Measurements from ENCODE around the gene CWC27. TPM values are rescaled to one million over a fixed set of nuclear protein-coding genes. Genes with fewer than 3 reads are reported as not detected.
"Not testable (repeated sequence)": the region's sequence is repeated elsewhere in the genome, so short reads cannot be mapped to it uniquely, and the experiment has no call there.

Gene CWC27
- polyA plus RNA-seq, 1 of the 3 experiments (the other 2 are of a cell fraction) = 6.6 TPM

- CTCF ChIA-PET = no interaction called here
- Histone ChIP-seq H2AFZ (ENCODE audit: low read depth) (no peak overlapping the region), H3K4me1 (ENCODE audit: control insufficient read depth in 1 of 2, insufficient read depth in 2 of 2, low read depth in 1 of 2, low read length in 1 of 2) (peaks cover 0 to 15% of the 10 kb centered on the region in 2 experiments; a peak in 1 of 4 replicates), H3K9me2 (no peaks in the 10 kb centered on the region), H3K9me3 (no peaks in the 10 kb centered on the region), H3K4me3 (ENCODE audit: low read depth in 2 of 2, low read length in 1 of 2) (no peak overlapping the region), H3K36me3 (replicated peaks in 1 of 2; ENCODE audit: control insufficient read depth in 1 of 2, insufficient read depth in 2 of 2, low read length in 1 of 2) (peaks cover 7 to 13% of the 10 kb centered on the region in 2 experiments), H4K20me1 (ENCODE audit: insufficient read depth) (no peaks in the 10 kb centered on the region), H3K79me2 (ENCODE audit: insufficient read depth) (no peaks in the 10 kb centered on the region), H3K9ac (no peak overlapping the region), H3K4me2 (no peak overlapping the region), H3K27me3 (ENCODE audit: insufficient read depth) (no peaks in the 10 kb centered on the region), H3F3A (replicated peaks; ENCODE audit: insufficient read depth) (peaks cover 4% of the 10 kb centered on the region), H3K27ac (ENCODE audit: low read depth in 2 of 2, low read length in 1 of 2) (no peak overlapping the region)
- TF ChIP-seq ELF1 (IDR thresholded peaks at IDR 0.05) = no peak
- no peak for DNase-seq
- 48% methylated on average over 3 of the region's 3 CpGs for WGBS (ENCODE audit: low lambda C conversion rate)
- POLR2A ChIA-PET = no interaction called here
These were observed 49.5 kb downstream of the CWC27 start for GRCh38 chr5:64818245-64818644.

- H3K79me2 ChIP-seq (ENCODE audit: insufficient read depth); POLR2A ChIA-PET: not testable (repeated sequence)
- 98% methylated on average over 4 of the region's 4 CpGs for WGBS (ENCODE audit: low lambda C conversion rate)
These were observed 50.6 kb downstream of the CWC27 start for GRCh38 chr5:64819345-64819744.

GRCh38 chr5:64822320-64822719 lies 53.6 kb downstream of the CWC27 start:
- peaks cover 0 to 5% of the 10 kb centered on the region in 2 experiments for H3K36me3 ChIP-seq (replicated peaks in 1 of 2; ENCODE audit: control insufficient read depth in 1 of 2, insufficient read depth in 2 of 2, low read length in 1 of 2)
- no peak overlapping the region for H3K4me3 ChIP-seq (ENCODE audit: low read depth in 2 of 2, low read length in 1 of 2)
- H3K9me3 ChIP-seq = no peaks in the 10 kb centered on the region
- no peak overlapping the region for H3K4me2 ChIP-seq
- no peak overlapping the region for H3K27ac ChIP-seq (ENCODE audit: low read depth in 2 of 2, low read length in 1 of 2)
- peaks cover 0 to 12% of the 10 kb centered on the region in 2 experiments; a peak in 1 of 4 replicates for H3K4me1 ChIP-seq (ENCODE audit: control insufficient read depth in 1 of 2, insufficient read depth in 2 of 2, low read depth in 1 of 2, low read length in 1 of 2)
- no peaks in the 10 kb centered on the region for H3K9me2 ChIP-seq
- ChIA-PET CTCF (interaction anchor here (1.7 kb wide), 1 partner anchor 11 kb away, joined by 7 read pairs; no protein-coding TSS in a partner anchor), POLR2A (no interaction called here)
- TF ChIP-seq POLR2AphosphoS5 (IDR thresholded peaks at IDR 0.05; ENCODE audit: low read depth, low read length) = no peak
- no peak for TF ChIP-seq RCOR1 (IDR thresholded peaks at IDR 0.05; ENCODE audit: low read length)
- TF ChIP-seq TAF1 (IDR thresholded peaks at IDR 0.05; ENCODE audit: borderline replicate concordance, low read depth, low read length) = no peak
- TF ChIP-seq MXI1 (IDR thresholded peaks at IDR 0.05; ENCODE audit: low read depth, low read length) = no peak
- no peak for TF ChIP-seq USF2 (IDR thresholded peaks at IDR 0.05; ENCODE audit: borderline replicate concordance, low read depth, low read length)
- TF ChIP-seq FOXJ3 (CRISPR knock-in tag; IDR thresholded peaks at IDR 0.05) = no peak
- TF ChIP-seq NRF1 (IDR thresholded peaks at IDR 0.05; ENCODE audit: low read depth, low read length) = no peak
- TF ChIP-seq JUND (IDR thresholded peaks at IDR 0.05) = no peak
- no peak for TF ChIP-seq RAD21 (IDR thresholded peaks at IDR 0.05; ENCODE audit: low read length)
- no peak for TF ChIP-seq MAX (IDR thresholded peaks at IDR 0.05; ENCODE audit: low read depth)
- TF ChIP-seq REST (IDR thresholded peaks at IDR 0.05; ENCODE audit: low read depth, low read length) = no peak
- TF ChIP-seq FOSL2 (IDR thresholded peaks at IDR 0.05; ENCODE audit: borderline replicate concordance, low read depth) = no peak
- no peak for TF ChIP-seq SMC3 (IDR thresholded peaks at IDR 0.05; ENCODE audit: low read depth, low read length)
- TF ChIP-seq PBX3 (IDR thresholded peaks at IDR 0.05) = no peak
- TF ChIP-seq MEF2A (IDR thresholded peaks at IDR 0.05; ENCODE audit: borderline replicate concordance, low read depth) = no peak
- peaks cover 4% of the 10 kb centered on the region for H3F3A ChIP-seq (replicated peaks; ENCODE audit: insufficient read depth)
- no peaks in the 10 kb centered on the region for H3K79me2 ChIP-seq (ENCODE audit: insufficient read depth)
- no peak overlapping the region for H2AFZ ChIP-seq (ENCODE audit: low read depth)
- DNase-seq = no peak
- no peaks in the 10 kb centered on the region for H4K20me1 ChIP-seq (ENCODE audit: insufficient read depth)
- no peak overlapping the region for H3K9ac ChIP-seq
- H3K27me3 ChIP-seq (ENCODE audit: insufficient read depth) = no peaks in the 10 kb centered on the region

More at GRCh38 chr5:64819345-64819744, 50.6 kb downstream of the CWC27 start:
- not testable (repeated sequence) for H3K4me3 ChIP-seq (ENCODE audit: low read depth in 2 of 2, low read length in 1 of 2); H3K4me2 ChIP-seq; H3K27ac ChIP-seq (ENCODE audit: low read depth in 2 of 2, low read length in 1 of 2); H3K9me2 ChIP-seq; H3F3A ChIP-seq (replicated peaks; ENCODE audit: insufficient read depth); DNase-seq; H3K27me3 ChIP-seq (ENCODE audit: insufficient read depth); H2AFZ ChIP-seq (ENCODE audit: low read depth); H4K20me1 ChIP-seq (ENCODE audit: insufficient read depth); H3K9me3 ChIP-seq; H3K9ac ChIP-seq
- CTCF ChIA-PET = interaction anchor here (1.0 kb wide), 1 partner anchor 9 kb away, joined by 4 read pairs; no protein-coding TSS in a partner anchor
- Histone ChIP-seq H3K4me1 (ENCODE audit: control insufficient read depth in 1 of 2, insufficient read depth in 2 of 2, low read depth in 1 of 2, low read length in 1 of 2) (peaks cover 0 to 12% of the 10 kb centered on the region in 2 experiments; a peak in 1 of 4 replicates), H3K36me3 (replicated peaks in 1 of 2; ENCODE audit: control insufficient read depth in 1 of 2, insufficient read depth in 2 of 2, low read length in 1 of 2) (peaks cover 5 to 13% of the 10 kb centered on the region in 2 experiments)

Measured in SK-N-SH (cell line).